DMS 273 treated with DMSO at 0.1 percent for 48 hours (cell line): Measurements from ENCODE around the gene CEL.
"Not testable (repeated sequence)": the region's sequence is repeated elsewhere in the genome, so short reads cannot be mapped to it uniquely, and the experiment has no call there.

Experiments used
- DNase-seq: peaks from one replicate; lab custom pipeline; 2025; lab: John Stamatoyannopoulos, UW

Gene CEL

GRCh38 chr9:133064241-133065069 is 2.7 kb downstream of the CEL start:
- DNase-seq: no peak

DNA sequence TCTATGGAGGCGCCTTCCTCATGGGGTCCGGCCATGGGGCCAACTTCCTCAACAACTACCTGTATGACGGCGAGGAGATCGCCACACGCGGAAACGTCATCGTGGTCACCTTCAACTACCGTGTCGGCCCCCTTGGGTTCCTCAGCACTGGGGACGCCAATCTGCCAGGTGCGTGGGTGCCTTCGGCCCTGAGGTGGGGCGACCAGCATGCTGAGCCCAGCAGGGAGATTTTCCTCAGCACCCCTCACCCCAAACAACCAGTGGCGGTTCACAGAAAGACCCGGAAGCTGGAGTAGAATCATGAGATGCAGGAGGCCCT is 3.2 kb downstream of the CEL start:
- no peak for DNase-seq

DNA sequence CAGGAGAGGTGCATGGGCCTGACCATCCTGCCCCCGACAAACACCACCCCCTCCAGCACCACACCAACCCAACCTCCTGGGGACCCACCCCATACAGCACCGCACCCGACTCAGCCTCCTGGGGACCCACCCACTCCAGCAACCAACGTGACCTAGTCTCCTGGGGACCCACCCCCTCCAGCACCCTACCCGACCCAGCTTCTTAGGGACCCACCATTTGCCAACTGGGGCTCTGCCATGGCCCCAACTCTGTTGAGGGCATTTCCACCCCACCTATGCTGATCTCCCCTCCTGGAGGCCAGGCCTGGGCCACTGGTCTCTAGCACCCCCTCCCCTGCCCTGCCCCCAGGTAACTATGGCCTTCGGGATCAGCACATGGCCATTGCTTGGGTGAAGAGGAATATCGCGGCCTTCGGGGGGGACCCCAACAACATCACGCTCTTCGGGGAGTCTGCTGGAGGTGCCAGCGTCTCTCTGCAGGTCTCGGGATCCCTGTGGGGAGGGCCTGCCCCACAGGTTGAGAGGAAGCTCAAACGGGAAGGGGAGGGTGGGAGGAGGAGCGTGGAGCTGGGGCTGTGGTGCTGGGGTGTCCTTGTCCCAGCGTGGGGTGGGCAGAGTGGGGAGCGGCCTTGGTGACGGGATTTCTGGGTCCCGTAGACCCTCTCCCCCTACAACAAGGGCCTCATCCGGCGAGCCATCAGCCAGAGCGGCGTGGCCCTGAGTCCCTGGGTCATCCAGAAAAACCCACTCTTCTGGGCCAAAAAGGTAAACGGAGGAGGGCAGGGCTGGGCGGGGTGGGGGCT is 4.6 kb downstream of the CEL start:
- DNase-seq: no peak

DNA sequence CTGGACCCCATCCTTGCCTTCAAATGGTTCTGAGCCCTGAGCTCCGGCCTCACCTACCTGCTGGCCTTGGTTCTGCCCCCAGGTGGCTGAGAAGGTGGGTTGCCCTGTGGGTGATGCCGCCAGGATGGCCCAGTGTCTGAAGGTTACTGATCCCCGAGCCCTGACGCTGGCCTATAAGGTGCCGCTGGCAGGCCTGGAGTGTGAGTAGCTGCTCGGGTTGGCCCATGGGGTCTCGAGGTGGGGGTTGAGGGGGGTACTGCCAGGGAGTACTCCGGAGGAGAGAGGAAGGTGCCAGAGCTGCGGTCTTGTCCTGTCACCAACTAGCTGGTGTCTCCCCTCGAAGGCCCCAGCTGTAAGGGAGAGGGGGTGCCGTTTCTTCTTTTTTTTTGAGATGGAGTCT is 5.2 kb downstream of the CEL start:
- no peak for DNase-seq

DNA sequence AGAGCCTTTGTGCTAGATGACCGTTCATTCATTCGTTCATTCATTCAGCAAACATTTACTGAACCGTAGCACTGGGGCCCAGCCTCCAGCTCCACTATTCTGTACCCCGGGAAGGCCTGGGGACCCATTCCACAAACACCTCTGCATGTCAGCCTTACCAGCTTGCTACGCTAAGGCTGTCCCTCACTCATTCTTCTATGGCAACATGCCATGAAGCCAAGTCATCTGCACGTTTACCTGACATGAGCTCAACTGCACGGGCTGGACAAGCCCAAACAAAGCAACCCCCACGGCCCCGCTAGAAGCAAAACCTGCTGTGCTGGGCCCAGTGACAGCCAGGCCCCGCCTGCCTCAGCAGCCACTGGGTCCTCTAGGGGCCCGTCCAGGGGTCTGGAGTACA is 6.0 kb downstream of the CEL start:
- no peak for DNase-seq

DNA sequence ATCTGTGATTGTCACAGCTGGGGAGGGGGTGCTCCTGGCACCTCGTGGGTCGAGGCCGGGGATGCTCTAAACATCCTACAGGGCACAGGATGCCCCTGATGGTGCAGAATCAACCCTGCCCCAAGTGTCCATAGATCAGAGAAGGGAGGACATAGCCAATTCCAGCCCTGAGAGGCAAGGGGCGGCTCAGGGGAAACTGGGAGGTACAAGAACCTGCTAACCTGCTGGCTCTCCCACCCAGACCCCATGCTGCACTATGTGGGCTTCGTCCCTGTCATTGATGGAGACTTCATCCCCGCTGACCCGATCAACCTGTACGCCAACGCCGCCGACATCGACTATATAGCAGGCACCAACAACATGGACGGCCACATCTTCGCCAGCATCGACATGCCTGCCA is 6.7 kb downstream of the CEL start:
- not testable (repeated sequence) for DNase-seq

GRCh38 chr9:133070500-133070961 is 8.8 kb downstream of the CEL start:
- not testable (repeated sequence) for DNase-seq

DNA sequence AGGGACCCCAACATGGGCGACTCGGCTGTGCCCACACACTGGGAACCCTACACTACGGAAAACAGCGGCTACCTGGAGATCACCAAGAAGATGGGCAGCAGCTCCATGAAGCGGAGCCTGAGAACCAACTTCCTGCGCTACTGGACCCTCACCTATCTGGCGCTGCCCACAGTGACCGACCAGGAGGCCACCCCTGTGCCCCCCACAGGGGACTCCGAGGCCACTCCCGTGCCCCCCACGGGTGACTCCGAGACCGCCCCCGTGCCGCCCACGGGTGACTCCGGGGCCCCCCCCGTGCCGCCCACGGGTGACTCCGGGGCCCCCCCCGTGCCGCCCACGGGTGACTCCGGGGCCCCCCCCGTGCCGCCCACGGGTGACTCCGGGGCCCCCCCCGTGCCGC is 9.2 kb downstream of the CEL start:
- not testable (repeated sequence) for DNase-seq

GRCh38 chr9:133071484-133072150 is 9.8 kb downstream of the CEL start:
- no peak for DNase-seq

DNA sequence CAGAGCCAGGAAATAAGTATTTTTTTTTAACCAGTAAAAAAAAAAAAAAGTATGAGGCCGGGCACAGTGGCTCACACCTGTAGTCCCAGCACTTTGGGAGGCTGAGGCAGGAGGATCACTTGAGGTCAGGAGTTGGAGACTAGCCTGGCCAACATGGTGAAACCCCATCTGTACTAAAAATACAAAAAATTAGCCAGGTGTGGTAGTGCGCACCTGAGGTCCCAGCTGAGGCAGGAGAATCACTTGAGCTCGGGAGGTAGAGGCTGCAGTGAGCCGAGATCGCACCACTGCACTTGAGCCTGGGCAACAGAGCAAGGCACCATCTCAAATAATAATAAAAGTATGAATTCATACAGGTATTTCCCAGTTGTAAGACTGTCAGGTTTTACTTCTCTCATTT is 10.4 kb downstream of the CEL start:
- DNase-seq: not testable (repeated sequence)

DNA sequence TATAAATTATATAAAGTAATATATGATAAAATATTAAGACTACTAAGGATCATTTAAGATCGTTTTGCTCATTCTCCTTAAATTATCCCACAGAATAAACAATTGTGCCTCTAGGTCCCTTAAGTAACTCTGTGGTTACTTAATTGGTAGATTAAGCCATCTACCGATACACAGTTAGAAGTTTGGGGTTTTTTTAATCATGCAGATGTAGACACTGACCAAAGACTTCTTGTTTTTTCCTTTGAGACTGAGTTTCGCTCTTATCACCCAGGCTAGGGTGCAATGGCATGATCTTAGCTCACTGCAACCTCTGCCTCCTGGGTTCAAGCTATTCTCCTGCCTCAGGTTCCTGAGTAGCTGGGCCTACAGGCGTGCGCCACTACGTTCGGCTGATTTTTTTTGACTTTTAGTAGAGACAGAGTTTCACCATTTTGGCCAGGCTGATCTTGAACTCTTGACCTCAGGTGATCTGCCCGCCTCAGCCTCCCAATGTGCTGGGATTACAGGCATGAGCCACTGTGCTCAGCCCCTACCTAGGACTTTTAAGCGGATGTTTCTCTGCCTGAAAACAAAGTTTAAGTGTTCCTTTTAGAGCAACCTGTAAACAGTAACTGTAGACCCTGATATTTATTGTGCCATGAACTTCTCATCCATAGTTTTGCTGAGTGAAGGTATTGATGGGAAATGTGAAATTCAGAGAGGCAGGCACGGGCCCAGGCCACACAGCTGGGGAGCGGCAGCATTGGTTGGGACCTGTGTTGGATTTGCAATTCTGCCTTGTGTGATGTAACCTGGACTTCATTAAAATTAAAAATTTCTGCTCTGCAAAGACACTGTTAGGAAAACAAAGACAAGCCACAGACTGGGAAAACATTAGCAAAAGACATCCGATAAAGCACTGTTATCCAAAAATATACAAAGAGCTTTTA is 11.6 kb downstream of the CEL start:
- DNase-seq: no peak

GRCh38 chr9:133074111-133074651 is 12.4 kb downstream of the CEL start:
- no peak for DNase-seq

DNA sequence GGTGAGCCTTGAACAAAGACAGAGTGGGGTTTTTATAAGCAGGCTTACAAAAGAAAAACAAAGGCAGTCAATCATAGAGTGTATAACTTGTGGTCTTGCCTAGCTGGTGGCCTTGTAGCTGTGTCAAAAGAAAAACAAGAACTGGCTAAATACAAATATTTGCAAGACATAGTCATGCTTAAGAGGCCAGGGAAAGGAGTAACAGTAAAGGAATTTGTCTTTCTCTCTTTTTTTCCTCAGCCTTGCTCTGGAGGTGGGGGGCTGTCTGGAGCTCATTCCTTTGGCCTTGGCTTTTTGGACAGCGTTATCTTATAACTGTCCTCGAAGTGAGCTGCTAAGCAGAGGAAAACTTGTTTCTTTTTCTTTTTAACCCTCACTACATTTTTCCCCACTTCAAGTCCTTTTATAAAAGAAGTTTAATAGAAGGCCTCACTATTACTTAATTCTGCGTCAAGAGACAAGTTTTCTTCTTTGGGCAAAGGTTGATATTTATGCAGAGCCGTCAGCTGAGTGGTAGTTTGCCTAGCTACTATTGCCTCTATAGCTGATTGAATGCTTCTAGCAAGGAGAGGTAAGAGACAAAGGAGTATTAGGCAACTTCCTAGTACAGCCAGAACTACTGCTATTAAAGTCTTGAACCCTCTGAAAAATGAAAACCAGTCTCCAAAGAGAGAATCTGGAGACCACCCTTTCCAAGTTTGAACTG is 14.3 kb downstream of the CEL start:
- no peak for DNase-seq

- no peak for DNase-seq
Measured at GRCh38 chr9:133076691-133077090, 14.9 kb downstream of the CEL start.

- no peak for DNase-seq
Measured at GRCh38 chr9:133078486-133078885, 16.7 kb downstream of the CEL start.

DNA sequence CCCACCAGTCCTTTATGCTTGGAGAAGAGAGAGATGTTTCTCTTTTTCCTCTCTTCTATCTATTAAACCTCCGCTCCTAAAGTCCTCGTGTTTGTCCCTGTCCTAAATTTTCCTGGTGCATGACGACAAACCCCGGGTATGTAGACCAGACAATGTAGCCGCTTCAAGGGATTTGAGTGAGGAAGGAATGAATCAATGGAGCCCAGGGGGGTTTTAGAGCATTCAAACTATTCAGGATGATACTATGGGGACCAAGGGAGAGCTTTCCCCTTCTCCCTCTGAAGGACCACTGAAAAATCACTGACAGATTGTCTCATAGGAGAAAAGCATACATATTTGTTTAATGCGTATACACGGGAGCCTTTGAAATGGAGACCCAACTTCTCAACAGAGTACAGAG is 18.4 kb downstream of the CEL start:
- no peak for DNase-seq

- DNase-seq: not testable (repeated sequence)
Measured at GRCh38 chr9:133080786-133081779, 19.3 kb downstream of the CEL start.

DNA sequence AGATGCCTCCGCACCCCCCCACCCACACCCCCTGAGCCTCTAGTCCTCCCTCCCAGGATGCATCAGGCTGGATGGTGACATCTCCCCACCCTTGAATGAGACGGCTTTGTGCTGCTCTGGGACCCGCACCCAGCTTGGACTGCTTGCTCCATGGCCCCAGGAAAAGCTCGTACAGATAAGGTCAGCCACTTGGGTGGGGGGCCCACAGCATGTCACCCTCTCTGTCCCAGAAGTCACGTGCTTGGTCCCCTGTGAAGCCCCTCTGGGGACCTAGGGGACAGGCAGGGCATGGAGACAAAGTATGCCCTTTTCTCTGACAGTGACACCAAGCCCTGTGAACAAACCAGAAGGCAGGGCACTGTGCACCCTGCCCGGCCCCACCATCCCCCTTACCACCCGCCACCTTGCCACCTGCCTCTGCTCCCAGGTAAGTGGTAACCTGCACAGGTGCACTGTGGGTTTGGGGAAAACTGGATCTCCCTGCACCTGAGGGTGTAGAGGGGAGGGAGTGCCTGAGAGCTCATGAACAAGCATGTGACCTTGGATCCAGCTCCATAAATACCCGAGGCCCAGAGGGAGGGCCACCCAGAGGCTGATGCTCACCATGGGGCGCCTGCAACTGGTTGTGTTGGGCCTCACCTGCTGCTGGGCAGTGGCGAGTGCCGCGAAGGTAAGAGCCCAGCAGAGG is 20.3 kb downstream of the CEL start:
- not testable (repeated sequence) for DNase-seq

DNA sequence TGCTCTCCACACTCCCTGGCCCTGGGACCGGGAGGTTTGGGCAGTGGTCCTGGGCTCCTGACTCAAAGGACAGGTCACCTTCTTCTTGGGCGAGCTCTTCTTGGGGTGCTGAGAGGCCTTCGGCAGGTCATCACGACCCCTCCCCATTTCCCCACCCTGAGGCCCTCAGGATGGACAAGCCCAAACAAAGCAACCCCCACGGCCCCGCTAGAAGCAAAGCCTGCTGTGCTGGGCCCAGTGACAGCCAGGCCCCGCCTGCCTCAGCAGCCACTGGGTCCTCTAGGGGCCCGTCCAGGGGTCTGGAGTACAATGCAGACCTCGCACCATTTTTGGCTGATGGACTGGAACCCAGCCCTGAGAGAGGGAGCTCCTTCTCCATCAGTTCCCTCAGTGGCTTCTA is 21.9 kb downstream of the CEL start:
- DNase-seq: not testable (repeated sequence)
